ENCODE data around the gene CCDC13. TPM values are rescaled to one million over a fixed set of nuclear protein-coding genes. Genes with fewer than 3 reads are reported as not detected.
A peak's percentile ranks its signal among the peaks of the same experiment; 100 is the strongest.

Gene CCDC13
- total and polyA plus RNA-seq, 2 experiments from 2014 or later, result 0.27 to 0.45 TPM

- ATAC-seq (no peak), DNase-seq (ENCODE audit: low spot score) (no peak)
- Histone ChIP-seq H3K9me2 (ENCODE audit: insufficient read depth) (no peaks in the 10 kb centered on the region), H3K27ac (ENCODE audit: low read depth) (no peak overlapping the region), H3K36me3 (ENCODE audit: insufficient read depth) (no peaks in the 10 kb centered on the region), H3K4me3 (peak overlapping the region; percentile 59), H2AFZ (peak overlapping the region; percentile 38; the same call in 1 of the 2 replicates), H4K20me1 (replicated peaks; ENCODE audit: insufficient read depth) (0 out of 2 replicates have a peak, but pooled peaks cover 3% of the 10 kb centered on the region), H3F3A (replicated peaks; ENCODE audit: low read depth) (peaks cover 2% of the 10 kb centered on the region; the same call in 1 of the 2 replicates), H3K4me2 (peak overlapping the region; percentile 83), H3K79me2 (replicated peaks; ENCODE audit: insufficient read depth) (no peaks in the 10 kb centered on the region), H3K4me1 (ENCODE audit: insufficient read depth) (peaks cover 4% of the 10 kb centered on the region), H3K27me3 (ENCODE audit: insufficient read depth) (peaks cover 11% of the 10 kb centered on the region)
- Mint-ChIP-seq H3K4me3 (peak overlapping the region; percentile 87), H3K27ac (no peak overlapping the region), H3K36me3 (ENCODE audit: low read depth) (peaks cover 6% of the 10 kb centered on the region), H3K9me3 (peaks cover 17% of the 10 kb centered on the region), H3K4me1 (peaks cover 6% of the 10 kb centered on the region; the same call in 2 of the 3 replicates), H3K27me3 (ENCODE audit: insufficient read depth, low read depth, poor library complexity) (peaks cover 20% of the 10 kb centered on the region)
- TF ChIP-seq ETS1 (IDR thresholded peaks at IDR 0.05), result no peak
- no peak for TF ChIP-seq CTCF (conservative IDR thresholded peaks at IDR 0.05; ENCODE audit: low read depth in 2 of 2)
- TF ChIP-seq EZH2 (IDR thresholded peaks at IDR 0.05; ENCODE audit: low read depth, unreplicated experiment), result no peak
- TF ChIP-seq CREB1 (CRISPR knock-in tag; IDR thresholded peaks at IDR 0.05; ENCODE audit: low read depth), result no peak
- TF ChIP-seq NANOG (IDR thresholded peaks at IDR 0.05; ENCODE audit: borderline replicate concordance), result no peak
- TF ChIP-seq ZNF331 (CRISPR knock-in tag; IDR thresholded peaks at IDR 0.05; ENCODE audit: low read depth), result no peak
- TF ChIP-seq POLR2AphosphoS5 (IDR thresholded peaks at IDR 0.05; ENCODE audit: low read depth), result no peak
Observed at GRCh38 chr3:42773409-42773751, 327 bp upstream of the CCDC13 start.

- Mint-ChIP-seq H3K27ac (no peak overlapping the region), H3K27me3 (ENCODE audit: insufficient read depth, low read depth, poor library complexity) (peaks cover 20% of the 10 kb centered on the region), H3K36me3 (ENCODE audit: low read depth) (peaks cover 6% of the 10 kb centered on the region), H3K4me1 (peaks cover 6% of the 10 kb centered on the region; the same call in 2 of the 3 replicates), H3K9me3 (peaks cover 23% of the 10 kb centered on the region), H3K4me3 (no peak overlapping the region)
- no peaks in the 10 kb centered on the region for H4K20me1 ChIP-seq (replicated peaks; ENCODE audit: insufficient read depth)
- H3K27me3 ChIP-seq (ENCODE audit: insufficient read depth), result peaks cover 11% of the 10 kb centered on the region
- no peak for TF ChIP-seq CREB1 (CRISPR knock-in tag; IDR thresholded peaks at IDR 0.05; ENCODE audit: low read depth)
- no peak for TF ChIP-seq JUNB (IDR thresholded peaks at IDR 0.05; ENCODE audit: unreplicated experiment)
- TF ChIP-seq CTCF (conservative IDR thresholded peaks at IDR 0.05; ENCODE audit: low read depth in 2 of 2), result no peak
- TF ChIP-seq ZNF331 (CRISPR knock-in tag; IDR thresholded peaks at IDR 0.05; ENCODE audit: low read depth), result no peak
- TF ChIP-seq STAT1 (IDR thresholded peaks at IDR 0.05; ENCODE audit: unreplicated experiment), result no peak
- ATAC-seq (no peak), DNase-seq (ENCODE audit: low spot score) (no peak)
- H3K4me2 ChIP-seq, result no peak overlapping the region
- no peaks in the 10 kb centered on the region for H3K9me2 ChIP-seq (ENCODE audit: insufficient read depth)
- no peak overlapping the region for H3K4me3 ChIP-seq
- no peaks in the 10 kb centered on the region for H3K79me2 ChIP-seq (replicated peaks; ENCODE audit: insufficient read depth)
- H2AFZ ChIP-seq, result no peak overlapping the region
- H3K4me1 ChIP-seq (ENCODE audit: insufficient read depth), result peaks cover 4% of the 10 kb centered on the region
- no peaks in the 10 kb centered on the region for H3K36me3 ChIP-seq (ENCODE audit: insufficient read depth)
- peaks cover 2% of the 10 kb centered on the region; the same call in 1 of the 2 replicates for H3F3A ChIP-seq (replicated peaks; ENCODE audit: low read depth)
- no peak overlapping the region for H3K27ac ChIP-seq (ENCODE audit: low read depth)
Observed at GRCh38 chr3:42771271-42771670, 1.8 kb downstream of the CCDC13 start.
